HG03135 (cell line): ENCODE results near the gene B4GAT1.

Experiments
- ATAC-seq: cut with Tn5 transposase; IDR thresholded peaks from one replicate; pipeline ENCODE4 v1.9.1; 2021; ENCODE audit warnings: mild to moderate bottlenecking, moderate library complexity; ENCODE audit not compliant: unreplicated experiment

The B4GAT1 gene

DNA sequence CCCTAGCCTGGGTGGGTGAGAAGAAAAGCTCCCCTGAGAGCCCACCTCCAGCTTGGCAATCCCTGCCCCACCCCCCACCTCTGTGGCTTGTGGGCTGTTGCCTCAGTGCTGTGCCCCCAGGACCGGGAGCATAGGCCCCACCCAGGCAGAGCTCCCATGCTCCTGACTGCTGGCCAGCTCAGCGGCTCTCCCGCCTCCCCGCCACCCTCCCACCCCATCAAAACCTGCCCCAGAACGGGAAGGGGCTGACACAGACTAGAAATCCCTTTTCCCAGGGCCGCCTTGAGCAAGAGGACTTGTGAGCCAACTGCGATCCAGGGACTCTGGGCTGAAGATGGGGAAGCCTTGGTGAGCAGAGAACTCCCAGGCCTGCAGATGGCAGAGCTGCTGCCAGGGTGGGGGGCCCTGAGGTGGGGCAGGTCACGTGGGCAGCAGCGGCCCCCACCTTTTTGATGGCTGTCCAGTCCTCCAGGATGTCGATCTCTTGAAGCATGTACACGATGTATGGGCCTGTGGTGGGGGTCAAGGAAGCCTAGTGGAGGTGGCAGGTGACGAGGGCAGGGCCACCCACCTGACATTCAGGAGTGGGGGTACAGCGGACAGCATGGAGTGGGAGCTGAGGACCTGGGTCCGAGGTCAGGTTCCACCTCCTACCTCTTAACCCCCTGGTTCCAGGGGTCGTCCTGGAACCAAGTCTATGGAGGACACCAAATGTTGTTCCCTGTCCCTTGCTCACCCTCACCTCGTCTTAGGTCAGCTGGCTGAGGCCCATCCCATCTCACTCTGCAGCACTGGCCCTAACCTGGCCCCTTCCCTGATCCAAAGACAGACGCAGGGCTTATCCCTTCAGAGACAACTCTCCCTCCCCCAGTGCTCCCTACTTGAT is 8.9 kb downstream of the B4GAT1 start:
- no peak for ATAC-seq

DNA sequence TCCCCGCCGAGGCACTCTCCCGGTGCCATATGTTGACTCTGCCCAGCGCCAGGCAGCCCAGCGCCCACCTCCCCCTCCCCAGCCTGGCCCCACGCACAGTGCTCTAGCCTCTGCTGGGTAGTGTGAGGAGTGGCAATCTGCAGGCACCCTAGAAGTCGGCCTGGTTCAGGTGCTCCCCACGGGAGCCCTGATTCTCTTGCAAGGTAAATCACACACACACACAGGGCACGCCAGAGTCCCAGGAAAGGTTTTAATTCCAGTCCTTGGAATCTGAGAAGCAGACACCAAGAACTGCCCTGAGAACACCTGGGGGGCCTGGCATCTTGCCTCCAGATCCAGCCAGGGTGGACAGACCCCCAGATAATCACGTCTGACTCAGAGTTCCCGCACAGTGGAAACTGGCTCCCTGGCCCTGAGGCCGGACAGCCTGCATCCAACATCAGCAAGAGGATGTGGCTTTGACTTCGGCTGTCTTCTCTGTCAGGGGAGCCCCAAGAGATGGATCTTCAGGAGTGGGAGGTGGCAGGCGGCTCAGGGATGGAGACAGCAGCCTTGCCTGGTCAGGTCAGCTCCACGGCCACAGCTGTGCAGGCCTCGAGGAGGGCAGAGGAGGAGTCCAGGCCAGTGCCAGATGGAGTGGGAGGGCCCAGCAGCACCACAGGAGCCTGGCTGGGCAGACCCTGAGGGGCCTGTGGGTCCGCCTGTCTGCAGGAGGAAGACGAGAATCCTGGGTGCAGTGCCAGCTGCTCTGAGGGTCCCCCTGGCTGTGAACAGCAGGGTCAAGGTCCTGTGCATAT is 10.1 kb downstream of the B4GAT1 start:
- no peak for ATAC-seq

DNA sequence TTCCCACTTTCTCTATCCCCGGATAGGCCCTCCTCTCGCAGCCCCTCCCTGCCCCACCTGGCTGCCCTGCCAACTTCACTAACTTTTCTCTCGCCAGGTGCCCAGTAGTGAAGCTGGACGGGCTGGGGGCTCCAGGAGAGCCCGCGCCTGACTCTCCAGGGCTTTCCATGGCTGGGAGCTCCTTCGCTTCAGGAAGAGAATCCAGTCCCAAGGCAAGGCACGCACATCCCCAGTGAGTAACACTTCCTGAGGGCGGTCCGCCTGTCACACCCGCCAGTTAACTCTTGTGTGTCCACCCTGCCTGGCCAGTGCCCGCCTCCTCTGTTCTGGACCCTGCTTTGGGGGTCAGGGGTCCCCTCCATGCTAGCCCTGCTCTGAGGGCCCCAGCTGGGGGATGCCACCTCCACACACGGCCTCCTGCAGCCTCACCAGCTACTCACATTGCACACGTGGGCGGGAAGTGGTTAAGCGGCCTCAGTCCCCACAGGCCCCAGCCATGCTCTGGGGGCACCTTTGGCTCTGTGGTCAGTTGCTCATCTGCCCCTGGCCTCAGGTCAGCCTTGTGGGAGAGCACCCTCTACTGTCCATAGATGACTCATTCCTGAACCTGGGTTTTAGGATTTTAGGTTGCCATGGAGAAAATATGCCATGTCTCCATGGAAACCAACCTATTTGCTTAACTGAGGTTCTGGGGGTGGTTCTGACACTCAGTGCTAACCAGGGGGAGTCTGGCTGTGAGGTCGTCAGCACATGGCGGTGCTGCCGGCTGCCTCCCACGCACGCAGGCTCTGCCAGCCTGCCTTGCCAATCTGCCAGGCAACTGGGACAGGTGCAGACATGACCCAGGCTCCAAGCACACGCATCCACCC is 11.0 kb downstream of the B4GAT1 start, which contains the start of gene RIN1:
Gene RIN1, minus strand, starts transcription at position 201 of the 869 bp plus-strand sequence. Its CDS starts 32 bp downstream, at position 169.
- peak; percentile 59 for ATAC-seq

DNA sequence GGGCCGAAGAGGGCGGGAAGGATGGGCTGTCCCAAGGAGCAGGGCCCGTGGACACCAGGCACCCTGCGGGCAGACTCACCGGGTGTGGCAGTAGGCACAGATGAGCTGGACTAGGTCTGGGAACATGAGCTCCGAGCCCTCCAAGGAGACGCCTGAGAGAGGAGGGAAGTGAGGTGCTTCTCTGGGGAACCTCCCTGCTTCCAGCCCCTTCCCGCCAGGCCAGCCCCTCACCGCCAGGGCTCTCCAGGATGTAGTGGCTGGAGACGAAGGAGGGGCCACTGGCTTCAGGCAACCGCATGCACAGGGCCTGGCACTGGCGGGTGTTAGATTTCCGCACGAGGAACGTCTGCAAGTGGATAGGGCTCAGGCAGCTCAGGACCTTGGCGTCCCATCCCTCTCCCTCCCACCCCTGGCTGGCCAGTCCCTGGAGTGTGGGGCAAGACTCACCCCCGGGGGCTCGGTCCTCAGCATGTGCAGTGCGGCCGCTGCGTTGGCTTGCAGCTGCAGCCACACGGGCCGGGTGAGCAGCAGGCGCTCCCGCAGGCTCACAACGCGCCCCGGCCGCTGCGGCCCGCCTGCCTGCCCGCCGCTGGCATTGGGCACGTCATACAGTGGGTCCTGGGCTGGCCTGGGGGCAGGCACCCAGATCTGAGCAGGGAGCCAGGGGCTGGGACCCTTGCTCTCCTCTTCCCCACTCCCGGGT is 11.7 kb downstream of the B4GAT1 start:
- ATAC-seq, result no peak

DNA sequence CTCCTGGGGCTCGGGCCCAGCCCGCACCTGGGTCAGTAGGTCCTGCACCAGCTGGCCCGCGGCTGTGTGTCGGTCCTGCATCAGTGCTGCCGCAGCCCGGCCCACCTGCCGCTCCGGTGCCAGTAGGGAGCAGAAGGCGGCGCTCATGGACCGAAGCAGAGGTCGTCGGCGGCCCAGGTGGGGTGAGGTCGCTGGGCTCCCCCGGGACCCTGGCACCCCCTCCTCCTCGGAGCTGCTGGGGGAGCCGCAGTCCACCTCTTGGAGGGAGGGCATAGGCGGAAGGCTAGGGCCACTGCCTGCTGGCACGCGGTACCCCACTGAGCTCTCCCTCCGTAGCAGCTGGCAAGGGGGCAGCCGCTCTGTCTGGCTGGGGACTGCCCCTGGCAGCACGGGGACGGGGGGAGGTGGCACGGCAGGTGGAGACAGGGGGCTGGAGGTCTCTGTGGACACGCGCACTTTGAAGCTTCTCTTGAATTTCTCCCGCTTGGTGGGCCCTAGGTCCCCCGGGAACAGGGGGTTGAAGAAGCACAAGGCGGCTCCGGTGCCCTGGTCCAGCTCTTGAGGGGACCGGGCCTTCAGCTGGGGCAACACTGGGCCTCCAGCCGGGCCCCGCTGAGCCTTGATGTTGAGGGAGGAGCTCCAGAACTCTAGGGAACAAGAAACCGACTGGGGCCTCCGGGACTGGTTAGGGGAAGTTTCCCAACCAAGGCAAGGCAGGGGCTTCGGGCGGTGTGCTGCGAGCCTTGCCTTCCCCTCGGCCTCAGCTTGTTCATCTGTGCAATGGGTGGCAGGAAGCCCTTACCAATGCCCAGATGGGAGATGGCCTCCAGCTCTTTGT is 12.6 kb downstream of the B4GAT1 start:
- no peak for ATAC-seq

DNA sequence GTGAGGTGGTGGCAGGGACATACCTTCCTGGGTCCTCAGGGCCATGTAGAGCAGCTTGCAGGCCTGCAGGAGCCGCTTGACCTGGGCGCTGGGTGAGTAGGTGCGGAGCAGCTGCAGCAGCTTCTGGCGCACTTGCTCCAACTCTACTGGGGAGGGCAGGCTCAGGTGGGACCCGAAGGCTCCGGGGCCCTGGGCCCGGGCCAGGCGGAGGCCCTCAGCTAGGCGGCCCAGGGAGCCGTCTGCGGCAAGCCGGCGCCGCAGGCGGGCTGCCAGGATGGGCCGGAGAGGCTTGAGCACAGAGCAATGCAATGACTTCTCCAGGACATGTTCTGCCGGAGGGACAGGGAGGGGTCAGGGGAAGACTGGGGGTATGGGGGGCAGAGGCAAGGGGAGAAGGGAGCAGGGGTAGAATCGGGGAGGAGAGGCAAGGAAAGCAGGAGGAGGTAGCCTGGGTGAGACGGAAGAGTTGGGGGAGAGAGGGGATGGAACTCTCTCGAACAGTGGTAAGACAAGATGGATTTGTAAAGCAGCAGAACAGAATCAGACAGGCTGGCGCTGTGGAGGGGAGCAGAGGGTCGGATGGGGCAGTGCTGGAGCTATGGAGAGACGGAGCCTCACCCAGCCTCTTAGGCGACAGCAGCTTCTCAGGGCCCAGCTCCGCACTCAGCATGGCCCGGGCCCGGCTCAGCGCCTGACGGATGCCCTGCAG is 13.4 kb downstream of the B4GAT1 start:
- ATAC-seq, result no peak

DNA sequence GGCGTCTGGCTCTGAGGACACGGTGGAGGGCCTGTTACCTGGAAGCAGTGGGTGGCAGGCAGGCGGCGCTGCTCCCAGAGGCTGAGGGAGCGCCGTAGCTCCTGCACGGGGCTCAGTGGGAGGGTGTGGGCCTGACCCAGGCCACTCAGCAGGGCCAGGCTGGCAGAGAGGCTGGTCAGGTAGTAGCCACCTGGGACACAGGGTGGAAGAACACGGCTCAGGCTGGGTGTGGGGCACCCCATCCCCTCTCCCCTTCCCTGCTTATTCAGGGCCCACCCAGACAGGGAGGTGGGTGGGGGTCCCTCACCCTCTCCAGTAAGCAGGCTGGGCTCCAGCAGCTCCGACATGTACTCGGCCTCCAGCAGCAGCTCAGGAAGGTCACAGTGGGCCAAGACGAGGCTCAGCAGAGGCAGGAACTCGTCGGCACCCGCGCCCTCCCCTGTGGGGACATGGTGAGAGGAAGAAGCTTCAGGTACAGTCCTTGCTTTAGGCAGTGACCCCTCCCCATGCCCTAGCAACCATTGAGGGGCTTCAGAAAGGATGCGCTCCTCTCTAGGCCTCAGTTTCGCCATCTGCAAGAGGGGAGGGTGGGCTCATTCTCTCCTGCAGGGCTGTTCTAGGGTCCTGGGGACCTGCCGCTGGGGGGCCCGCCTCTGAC is 14.1 kb downstream of the B4GAT1 start:
- ATAC-seq, result no peak

DNA sequence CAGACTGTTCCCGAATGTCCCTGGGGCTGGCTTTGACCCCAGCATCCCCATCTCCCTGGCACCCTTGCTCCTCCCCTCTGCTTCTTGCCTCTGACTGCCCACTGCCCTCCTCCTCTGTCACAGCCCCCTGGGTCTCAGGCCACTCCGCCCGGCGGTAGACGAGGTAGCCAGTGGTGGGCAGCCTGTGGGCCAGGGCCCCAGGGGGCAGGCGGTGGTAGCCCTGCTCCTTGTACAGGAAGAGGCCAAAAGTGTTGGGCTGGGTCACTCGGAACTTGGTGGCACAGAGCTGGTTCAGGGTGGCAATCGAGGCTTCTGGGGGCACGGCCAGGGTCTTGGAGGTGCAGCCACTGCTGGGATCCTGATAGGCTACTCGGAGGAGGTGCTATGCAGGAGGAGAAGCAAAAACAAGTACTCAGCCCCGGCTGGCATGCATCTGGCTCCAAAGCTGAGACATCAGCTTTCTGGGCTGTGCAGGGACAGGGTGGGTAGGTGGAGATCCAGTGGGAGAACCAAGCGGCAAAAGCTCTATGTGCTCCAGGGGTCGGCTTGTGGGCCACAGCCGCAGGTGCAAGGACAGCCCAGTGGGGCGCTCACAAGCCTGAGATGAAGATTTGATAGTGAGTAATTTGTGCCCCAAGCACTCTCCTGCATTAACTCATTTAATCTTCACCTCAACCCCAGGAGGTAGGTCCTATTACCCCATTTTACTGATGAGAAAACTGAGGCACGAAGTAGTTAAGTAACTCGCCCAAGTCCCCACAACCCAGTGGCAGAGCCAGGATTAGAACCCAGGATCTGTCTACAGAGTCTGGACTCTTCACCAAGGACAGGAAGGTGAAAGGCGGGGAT is 14.8 kb downstream of the B4GAT1 start:
- ATAC-seq, result no peak

DNA sequence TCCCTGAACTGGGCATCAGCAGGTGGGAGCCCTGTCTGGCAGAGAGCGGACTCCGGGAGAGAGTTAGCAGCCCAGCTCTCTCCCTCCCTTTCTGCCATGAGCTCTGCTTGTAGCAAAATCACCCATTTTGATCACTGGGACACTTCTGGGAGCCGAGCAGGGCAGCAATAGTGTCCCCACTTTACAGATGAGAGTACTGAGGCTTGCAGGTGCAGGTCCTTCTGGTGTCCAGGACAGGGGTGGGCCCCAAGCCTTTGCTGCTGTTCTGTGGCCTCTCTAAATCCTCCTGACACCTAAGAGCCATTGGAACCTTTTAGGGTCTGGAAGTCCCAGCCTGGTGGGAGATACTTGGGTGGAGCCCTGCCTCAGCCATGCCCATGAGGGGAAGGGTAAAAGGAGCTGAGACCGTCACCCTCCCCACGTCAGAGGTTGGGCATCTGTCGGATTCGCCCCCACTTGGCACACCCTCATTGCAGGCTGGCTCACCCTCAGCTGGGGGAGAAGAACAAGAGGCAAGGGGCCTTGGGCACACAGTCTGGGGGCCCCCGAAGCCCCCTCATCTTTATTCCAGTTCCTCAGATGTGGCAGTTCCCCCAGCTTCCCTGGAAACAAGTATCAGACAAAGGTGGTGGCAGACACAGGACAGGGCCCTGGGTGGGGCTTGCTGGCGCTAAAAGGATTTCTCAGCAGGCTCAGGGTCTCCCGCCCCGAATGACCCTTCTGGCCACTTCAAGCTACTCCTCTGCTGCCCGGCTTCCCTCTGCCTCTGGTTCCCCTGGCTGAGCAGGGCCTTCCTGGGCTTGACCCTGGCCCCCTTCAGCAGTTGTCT is 15.7 kb downstream of the B4GAT1 start:
- no peak for ATAC-seq

DNA sequence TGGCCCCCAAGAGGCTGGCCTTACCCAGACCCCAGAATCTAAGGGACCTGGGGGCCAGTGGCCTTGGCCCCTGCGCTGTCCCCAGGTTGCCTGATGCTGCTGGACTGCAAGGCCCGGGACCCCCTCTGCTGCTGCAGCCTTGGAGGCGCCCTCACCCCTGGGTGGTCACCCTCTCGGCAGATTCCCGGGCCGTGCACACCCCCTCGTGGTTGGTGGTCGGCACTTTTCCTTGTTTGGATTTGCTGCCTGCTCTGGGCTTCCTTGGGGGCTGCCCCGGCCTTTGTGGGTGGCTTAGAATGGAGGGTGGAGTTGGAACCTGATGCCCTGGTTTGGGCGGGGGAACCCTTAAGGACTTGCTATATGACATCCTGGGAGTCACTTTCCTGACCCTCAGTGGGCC is 16.5 kb downstream of the B4GAT1 start:
- no peak for ATAC-seq

DNA sequence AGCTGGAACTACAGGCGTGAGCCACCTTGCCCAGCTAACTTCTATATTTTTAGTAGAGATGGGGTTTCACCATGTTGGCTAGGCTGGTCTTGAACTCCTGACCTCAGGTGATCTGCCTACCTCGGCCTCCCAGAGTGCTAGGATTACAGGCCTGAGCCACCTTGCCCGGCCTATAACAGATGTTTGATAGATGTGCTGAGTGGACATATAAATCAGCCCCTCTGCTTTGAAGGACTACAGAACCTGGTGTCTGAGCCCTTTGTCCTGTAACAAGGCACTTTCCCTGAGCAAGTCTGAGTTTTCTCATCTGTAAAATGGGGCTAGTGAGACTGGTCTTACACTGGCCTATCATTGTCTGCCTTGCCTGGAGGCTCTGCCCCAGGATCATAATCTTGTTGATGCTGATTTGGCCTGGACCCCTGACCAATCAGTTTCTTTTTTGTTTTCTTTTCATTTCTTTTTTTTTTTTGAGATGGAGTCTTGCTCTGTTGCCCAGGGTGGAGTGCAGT is 18.2 kb downstream of the B4GAT1 start:
- ATAC-seq, result no peak

DNA sequence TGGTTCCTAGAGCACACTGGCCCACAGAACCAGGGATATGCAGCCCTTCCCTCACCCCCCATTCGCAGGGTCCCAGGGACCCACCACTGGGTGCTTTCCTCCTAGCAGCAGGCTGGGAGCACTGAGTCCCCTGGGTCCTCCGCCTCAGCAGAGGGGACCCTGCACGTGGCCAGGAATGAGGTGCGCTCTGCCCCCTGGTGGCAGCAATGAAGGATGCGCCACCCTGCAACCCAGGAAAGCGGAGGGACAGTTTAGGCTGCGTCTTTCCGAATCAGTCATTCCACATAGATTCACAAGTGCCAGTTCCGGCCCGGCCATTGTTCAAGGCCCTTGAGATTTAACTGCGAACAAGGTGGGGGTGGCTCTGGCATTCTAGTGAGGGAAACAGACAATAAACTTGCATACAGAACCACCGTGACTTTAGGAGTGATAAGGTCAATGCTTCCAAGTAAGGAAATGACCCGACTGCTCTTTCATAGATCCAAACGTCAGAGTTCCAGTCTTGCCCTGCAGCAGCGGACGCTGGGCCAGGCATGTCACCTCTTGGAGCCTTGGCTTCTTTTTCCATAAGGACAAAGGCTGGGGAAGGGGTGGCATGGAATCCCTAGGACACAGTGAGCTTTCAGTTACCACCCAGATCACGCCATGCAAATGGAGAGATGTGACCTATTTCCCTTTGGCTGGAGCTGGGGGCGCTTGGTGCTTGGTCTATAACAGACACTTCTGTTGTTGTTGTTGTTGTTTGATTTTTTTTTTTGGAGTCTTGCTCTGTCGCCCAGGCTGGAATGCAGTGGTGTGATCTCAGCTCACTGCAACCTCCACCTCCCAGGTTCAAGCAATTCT is 18.9 kb downstream of the B4GAT1 start:
- peak; percentile 62 for ATAC-seq

DNA sequence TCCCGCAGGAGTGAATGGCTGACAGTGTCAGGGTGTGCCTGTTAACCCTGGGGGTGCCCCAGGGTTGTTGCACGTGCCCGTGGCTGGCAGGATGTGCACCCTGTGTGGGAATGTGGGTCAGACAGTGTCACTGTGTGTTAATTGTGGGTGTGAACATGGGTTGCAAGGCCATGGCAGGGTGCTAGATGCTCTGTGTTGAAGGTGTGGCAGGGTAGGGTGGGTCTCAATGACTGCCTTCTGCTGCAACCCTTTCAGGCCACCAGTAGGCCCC is 19.5 kb downstream of the B4GAT1 start:
- no peak for ATAC-seq

DNA sequence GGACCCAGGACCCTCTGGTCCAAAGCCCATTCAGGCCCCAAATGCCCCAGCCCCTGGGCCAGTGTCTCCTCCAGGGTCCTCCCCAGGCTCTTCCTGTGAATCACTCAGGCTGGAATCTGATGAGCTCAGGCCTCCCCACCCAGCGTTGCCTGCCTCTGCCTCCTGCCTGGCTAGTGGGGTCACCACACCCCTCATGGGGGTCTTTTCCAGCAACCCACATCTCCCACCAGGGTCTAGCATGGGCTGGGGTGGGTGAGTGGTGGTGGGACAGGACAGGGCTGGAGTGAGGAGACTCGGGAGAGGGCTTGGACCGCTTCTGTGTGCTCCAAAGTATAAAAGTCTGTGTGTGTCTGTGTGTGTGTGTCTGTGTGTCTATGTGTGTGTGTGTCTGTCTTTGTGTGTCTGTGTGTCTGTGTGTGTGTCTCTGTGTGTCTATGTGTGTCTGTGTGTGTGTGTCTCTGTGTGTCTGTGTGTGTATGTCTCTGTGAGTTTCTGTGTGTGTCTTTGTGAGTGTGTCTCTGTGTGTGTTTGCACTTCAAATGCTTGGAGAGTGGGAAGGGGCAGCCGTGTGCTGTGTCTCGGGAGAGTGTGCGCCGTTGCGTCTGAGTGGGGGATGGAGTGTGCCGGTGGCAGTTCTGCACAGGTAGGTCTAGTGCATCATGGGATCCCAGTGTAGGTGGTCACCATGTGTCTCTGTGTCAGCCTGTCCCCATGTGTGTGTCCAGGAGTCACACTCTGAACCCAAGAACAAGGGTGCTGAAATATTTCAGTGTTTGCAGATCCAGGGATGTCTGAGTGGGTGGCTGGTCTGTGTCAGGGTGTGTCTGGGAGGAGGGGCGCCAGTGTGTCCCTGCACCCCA is 20.0 kb downstream of the B4GAT1 start:
- ATAC-seq, result no peak
